ENCODE data around the gene FAM3A. TPM values are rescaled to one million over a fixed set of nuclear protein-coding genes. Genes with fewer than 3 reads are reported as not detected.

FAM3A gene
- total RNA-seq, 1 experiment from 2014 or later = 15.6 TPM

GRCh38 chrX:154525606-154526490 lies 9.8 kb upstream of the FAM3A start:
- Histone ChIP-seq H2AFZ (ENCODE audit: low read depth, low read length, poor library complexity, severe bottlenecking) (no peak overlapping the region), H3K9me3 (ENCODE audit: control insufficient read depth in 1 of 2, insufficient read depth in 1 of 2, low read depth in 1 of 2, low read length in 2 of 2) (no peaks in the 10 kb centered on the region), H3K4me2 (ENCODE audit: low read length) (no peak overlapping the region), H3K9me2 (ENCODE audit: insufficient read depth) (no peaks in the 10 kb centered on the region), H3K79me2 (ENCODE audit: insufficient read depth, low read length) (no peaks in the 10 kb centered on the region), H4K20me1 (ENCODE audit: insufficient read depth) (no peaks in the 10 kb centered on the region), H3K4me3 (replicated peaks in 1 of 2; ENCODE audit: low read depth in 1 of 2, low read length in 2 of 2) (no peak overlapping the region), H3K27ac (ENCODE audit: low read depth, low read length) (no peak overlapping the region), H3K4me1 (ENCODE audit: control insufficient read depth in 1 of 2, insufficient read depth in 2 of 2, low read length in 2 of 2) (peaks cover 8 to 16% of the 10 kb centered on the region in 2 experiments), H3K36me3 (ENCODE audit: control insufficient read depth in 1 of 2, insufficient read depth in 2 of 2, low read length in 2 of 2) (no peaks in the 10 kb centered on the region), H3K27me3 (ENCODE audit: insufficient read depth, low read length) (no peaks in the 10 kb centered on the region), H3K9ac (ENCODE audit: low read length) (no peak overlapping the region)
- no TSS peak for BruUV-seq (replicated peaks)
- ChIA-PET CTCF (no interaction called here), POLR2A (interaction anchor here (1.5 kb wide), 1 partner anchor 114 kb away, joined by 4 read pairs; the partner anchor contains the start of gene TAFAZZIN), RAD21 (ENCODE audit: low non-redundant PET in 1 of 2, low total read pairs in 2 of 2, uncharacterized antibody in 2 of 2, unreplicated experiment in 2 of 2) (no interaction called here)
- intact Hi-C loops (cut with micrococcal nuclease) = no loop called here
- DNase-seq (ENCODE audit: low read depth, low spot score) (no peak), ATAC-seq (no peak)
- TF ChIP-seq REST (IDR thresholded peaks at IDR 0.05; ENCODE audit: low read depth) (no peak), SRF (IDR thresholded peaks at IDR 0.05; ENCODE audit: low read depth) (no peak), ATF3 (IDR thresholded peaks at IDR 0.05) (no peak), JUND (IDR thresholded peaks at IDR 0.05) (no peak), CBX3 (IDR thresholded peaks at IDR 0.05; ENCODE audit: low read depth) (no peak), POLR2A (IDR thresholded peaks at IDR 0.05; ENCODE audit: borderline replicate concordance, extremely low read depth, insufficient read depth, insufficient read length) (no peak), ZBTB33 (IDR thresholded peaks at IDR 0.05; ENCODE audit: extremely low read depth, insufficient replicate concordance, low read length) (no peak), EZH2 (IDR thresholded peaks at IDR 0.05) (no peak), POLR2AphosphoS5 (IDR thresholded peaks at IDR 0.05; ENCODE audit: low read depth, low read length) (no peak), ZFX (IDR thresholded peaks at IDR 0.05) (no peak), SIN3A (IDR thresholded peaks at IDR 0.05; ENCODE audit: low read depth) (no peak), ZNF274 (IDR thresholded peaks at IDR 0.05; ENCODE audit: low read depth, low read length) (no peak), TCF7L2 (IDR thresholded peaks at IDR 0.05; ENCODE audit: borderline replicate concordance, extremely low read depth, insufficient read depth, insufficient read length) (no peak), ELF1 (IDR thresholded peaks at IDR 0.05; ENCODE audit: borderline replicate concordance, low read depth) (no peak), SP1 (IDR thresholded peaks at IDR 0.05; ENCODE audit: low read depth) (no peak)
- TF ChIP-seq, protein P1, sequence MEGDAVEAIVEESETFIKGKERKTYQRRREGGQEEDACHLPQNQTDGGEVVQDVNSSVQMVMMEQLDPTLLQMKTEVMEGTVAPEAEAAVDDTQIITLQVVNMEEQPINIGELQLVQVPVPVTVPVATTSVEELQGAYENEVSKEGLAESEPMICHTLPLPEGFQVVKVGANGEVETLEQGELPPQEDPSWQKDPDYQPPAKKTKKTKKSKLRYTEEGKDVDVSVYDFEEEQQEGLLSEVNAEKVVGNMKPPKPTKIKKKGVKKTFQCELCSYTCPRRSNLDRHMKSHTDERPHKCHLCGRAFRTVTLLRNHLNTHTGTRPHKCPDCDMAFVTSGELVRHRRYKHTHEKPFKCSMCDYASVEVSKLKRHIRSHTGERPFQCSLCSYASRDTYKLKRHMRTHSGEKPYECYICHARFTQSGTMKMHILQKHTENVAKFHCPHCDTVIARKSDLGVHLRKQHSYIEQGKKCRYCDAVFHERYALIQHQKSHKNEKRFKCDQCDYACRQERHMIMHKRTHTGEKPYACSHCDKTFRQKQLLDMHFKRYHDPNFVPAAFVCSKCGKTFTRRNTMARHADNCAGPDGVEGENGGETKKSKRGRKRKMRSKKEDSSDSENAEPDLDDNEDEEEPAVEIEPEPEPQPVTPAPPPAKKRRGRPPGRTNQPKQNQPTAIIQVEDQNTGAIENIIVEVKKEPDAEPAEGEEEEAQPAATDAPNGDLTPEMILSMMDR (IDR thresholded peaks at IDR 0.05 in 2 of 3, conservative IDR thresholded peaks at IDR 0.05 in 1 of 3; ENCODE audit: borderline replicate concordance in 1 of 3, insufficient read depth in 1 of 3, low read depth in 2 of 3, low read length in 2 of 3) = no peak
